Peyer's patch (tissue), 4 donors: ENCODE data around the gene TMEM86B. TPM values are rescaled to one million over a fixed set of nuclear protein-coding genes. Genes with fewer than 3 reads are reported as not detected.

Experiments used
- DNase-seq, 3 donors: peaks; one replicate each; pipeline ENCODE4 v3.0.0-alpha.2; 2017 to 2019
- H3K27ac ChIP-seq, 4 donors: fragments of 200-600 bp; sonication (generic); one replicate each; pipeline ENCODE4 v1.5.1; 2016 to 2019
- H3K27me3 ChIP-seq, 2 donors: fragments of 200-600 bp; sonication (generic); one replicate each; pipeline ENCODE4 v1.5.1; 2019
- H3K36me3 ChIP-seq, 3 donors: fragments of 200-600 bp; sonication (generic); one replicate each; pipeline ENCODE4 v1.5.1; 2016 to 2019
- H3K4me1 ChIP-seq, 4 donors: fragments of 200-600 bp; sonication (generic); one replicate each; pipeline ENCODE4 v1.5.1; 2016 to 2019
- H3K4me3 ChIP-seq, 4 donors: fragments of 200-600 bp; sonication (generic); 1 replicate in 3 of 4; 2 replicates in 1 of 4; pipeline ENCODE4 v1.5.1; 2016 to 2019; ENCODE audit warnings: mild to moderate bottlenecking in 1 of 4
- H3K9me3 ChIP-seq, 4 donors: fragments of 200-600 bp; sonication (generic); one replicate each; pipeline ENCODE4 v1.5.1; 2016 to 2019; ENCODE audit warnings: mild to moderate bottlenecking in 1 of 4
- CTCF ChIP-seq, 6 experiments: fragments of 450-650 bp in 4 of 6; fragments of 200-600 bp in 2 of 6; sonication (generic) in 1 of 6; IDR thresholded peaks; one replicate each; pipeline ENCODE4 v1.5.1; 2017 to 2019; ENCODE audit warnings: antibody characterized with exemption in 6 of 6, mild to moderate bottlenecking in 3 of 6, moderate library complexity in 1 of 6
- POLR2A ChIP-seq, 2 donors: fragments of 450-650 bp; IDR thresholded peaks; one replicate each; pipeline ENCODE4 v1.5.1; 2017; ENCODE audit warnings: antibody characterized with exemption in 2 of 2, mild to moderate bottlenecking in 2 of 2, moderate library complexity in 2 of 2
- total RNA-seq, 4 donors: library from RNA; depleted of rRNA; stranded (reverse); fragments of >200 nt; gene quantifications; one replicate each; pipeline ENCODE4 v1.1.0, GENCODE V29; 2016

Gene TMEM86B
- total RNA-seq, 4 donors from 2014 or later: 9.1 to 39.8 (median 15.1) TPM

- no peak overlapping the region for H3K27ac ChIP-seq
- peaks cover 0 to 98% (median 0%) of the 10 kb centered on the region in 3 donors for H3K36me3 ChIP-seq
- no peaks in the 10 kb centered on the region for H3K27me3 ChIP-seq
- no peaks in the 10 kb centered on the region for H3K9me3 ChIP-seq
- peaks cover 0 to 7% (median 0%) of the 10 kb centered on the region in 4 donors for H3K4me1 ChIP-seq
- no peak overlapping the region for H3K4me3 ChIP-seq
- TF ChIP-seq POLR2A (IDR thresholded peaks at IDR 0.05): no peak
- no peak for TF ChIP-seq CTCF (IDR thresholded peaks at IDR 0.05)
- DNase-seq: no peak
Measured at GRCh38 chr19:55242517-55242916, 14.0 kb upstream of the TMEM86B start.

- Histone ChIP-seq H3K4me1 (peaks cover 0 to 1% (median 0%) of the 10 kb centered on the region in 4 donors), H3K4me3 (no peak overlapping the region), H3K9me3 (no peaks in the 10 kb centered on the region), H3K27ac (no peak overlapping the region), H3K27me3 (no peaks in the 10 kb centered on the region), H3K36me3 (peaks cover 0 to 98% (median 0%) of the 10 kb centered on the region in 3 donors)
- peak in 1 of 3 donors; percentile 16 for DNase-seq
- TF ChIP-seq POLR2A (IDR thresholded peaks at IDR 0.05) (no peak), CTCF (IDR thresholded peaks at IDR 0.05) (no peak)
Measured at GRCh38 chr19:55241935-55242464, 13.4 kb upstream of the TMEM86B start.

GRCh38 chr19:55241143-55241934, 12.8 kb upstream of the TMEM86B start:
- Histone ChIP-seq H3K27ac (no peak overlapping the region), H3K9me3 (no peaks in the 10 kb centered on the region), H3K36me3 (peaks cover 0 to 98% (median 0%) of the 10 kb centered on the region in 3 donors), H3K4me3 (no peak overlapping the region), H3K27me3 (no peaks in the 10 kb centered on the region), H3K4me1 (no peaks in the 10 kb centered on the region)
- TF ChIP-seq POLR2A (IDR thresholded peaks at IDR 0.05) (no peak), CTCF (IDR thresholded peaks at IDR 0.05) (no peak)
- DNase-seq: no peak

- H3K27me3 ChIP-seq: no peaks in the 10 kb centered on the region
- no peak overlapping the region for H3K27ac ChIP-seq
- no peaks in the 10 kb centered on the region for H3K4me1 ChIP-seq
- no peak for DNase-seq
- no peaks in the 10 kb centered on the region for H3K9me3 ChIP-seq
- TF ChIP-seq CTCF (IDR thresholded peaks at IDR 0.05): no peak
- TF ChIP-seq POLR2A (IDR thresholded peaks at IDR 0.05): no peak
- H3K36me3 ChIP-seq: peaks cover 0 to 98% (median 0%) of the 10 kb centered on the region in 3 donors
- no peak overlapping the region for H3K4me3 ChIP-seq
Measured at GRCh38 chr19:55240713-55241020, 12.1 kb upstream of the TMEM86B start.

GRCh38 chr19:55239004-55239403, 10.4 kb upstream of the TMEM86B start:
- Histone ChIP-seq H3K4me1 (no peaks in the 10 kb centered on the region), H3K36me3 (peaks cover 0 to 94% (median 0%) of the 10 kb centered on the region in 3 donors), H3K9me3 (no peaks in the 10 kb centered on the region), H3K27me3 (no peaks in the 10 kb centered on the region), H3K27ac (no peak overlapping the region), H3K4me3 (no peak overlapping the region)
- TF ChIP-seq POLR2A (IDR thresholded peaks at IDR 0.05) (no peak), CTCF (IDR thresholded peaks at IDR 0.05) (no peak)
- no peak for DNase-seq
